COLO668 (cell line): ENCODE results near the gene SLC22A15.
"Not testable (repeated sequence)": the region's sequence is repeated elsewhere in the genome, so short reads cannot be mapped to it uniquely, and the experiment has no call there.

Experiments used
- DNase-seq: peaks from one replicate; lab custom pipeline; 2025; ENCODE audit not compliant: unreplicated experiment; lab: John Stamatoyannopoulos, UW

SLC22A15 gene

DNA sequence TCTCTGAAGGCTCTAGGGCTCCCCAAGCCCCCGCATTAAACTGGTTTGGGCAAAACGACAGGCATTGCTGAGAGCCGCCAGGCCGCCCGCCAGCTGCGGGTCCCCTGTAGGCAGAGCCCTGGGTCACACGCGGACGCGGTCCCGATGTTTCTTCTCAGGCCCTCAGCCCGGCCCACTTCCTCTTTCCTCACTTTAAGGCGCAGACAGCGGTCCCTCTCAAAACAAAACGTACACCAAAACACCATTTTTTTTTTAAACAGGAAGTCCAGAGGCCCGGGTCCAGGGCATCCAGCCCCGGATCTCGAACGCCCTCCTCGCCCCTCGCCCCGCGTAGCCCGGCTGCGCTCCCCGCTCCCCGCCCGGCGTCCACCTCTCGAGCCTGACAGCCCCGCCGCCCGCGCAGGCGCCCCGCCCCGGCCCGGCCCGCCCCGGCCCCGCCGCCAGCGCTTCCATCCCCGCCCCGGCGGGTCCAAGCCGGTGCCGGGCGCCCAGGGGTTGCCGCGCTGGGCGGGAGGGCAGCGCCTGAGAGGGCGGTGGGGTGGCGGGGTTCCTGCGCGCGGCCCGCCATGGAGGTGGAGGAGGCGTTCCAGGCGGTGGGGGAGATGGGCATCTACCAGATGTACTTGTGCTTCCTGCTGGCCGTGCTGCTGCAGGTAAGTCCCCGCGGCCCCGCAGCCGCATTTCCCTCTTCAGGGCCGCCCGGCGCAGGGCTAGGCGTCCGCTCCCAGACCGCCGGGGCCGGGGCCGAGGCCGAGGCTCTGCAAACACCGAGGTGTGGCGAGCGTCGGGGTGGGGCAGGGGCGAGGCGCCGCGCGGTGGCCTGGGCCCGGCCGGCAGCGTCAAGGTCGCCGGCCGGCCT, at the start of gene SLC22A15:
SLC22A15 (plus strand) TSS at position 452 of the 859 bp plus-strand sequence; CDS start at position 567, 115 bp downstream.
- DNase-seq, result peak; percentile 90

DNA sequence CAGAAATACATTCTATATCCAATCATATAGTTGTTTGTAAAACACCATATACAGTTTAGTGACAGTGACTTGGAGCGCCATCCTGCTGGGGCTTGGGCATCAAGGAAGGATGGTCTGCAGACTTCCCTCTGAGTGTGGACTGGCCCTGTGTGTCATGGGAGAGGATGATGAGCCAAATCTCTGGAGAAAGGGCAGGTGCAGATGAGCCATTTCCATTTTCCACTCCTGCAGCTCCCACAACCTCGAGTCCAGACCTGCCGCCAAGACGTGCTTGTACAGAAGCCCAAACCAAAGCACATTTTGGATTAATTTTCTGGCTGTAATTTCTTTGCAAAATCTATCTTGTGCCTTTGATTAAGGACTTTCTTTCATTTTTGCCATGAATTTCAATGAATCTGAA, 48.3 kb upstream of the SLC22A15 start:
- DNase-seq, result no peak

DNA sequence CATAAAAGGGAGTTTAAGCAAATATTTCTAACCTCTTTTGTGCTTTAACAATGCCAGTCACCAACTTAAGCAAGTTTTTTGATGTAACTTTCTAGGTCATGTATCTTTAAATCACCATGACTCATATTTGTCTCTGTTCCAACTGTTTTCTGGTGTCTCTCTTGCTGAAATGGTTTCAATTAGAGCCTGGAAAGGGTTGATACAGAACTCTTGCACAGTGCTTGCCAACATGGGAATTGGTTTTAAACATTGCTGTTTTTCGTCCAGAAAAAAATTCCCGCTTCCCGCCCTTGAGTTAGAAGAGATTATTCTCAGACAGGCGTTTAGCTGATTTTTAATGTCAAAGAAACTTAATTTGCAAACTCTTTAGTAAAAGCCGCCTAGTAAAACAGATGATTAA, 46.4 kb upstream of the SLC22A15 start:
- DNase-seq, result no peak

DNA sequence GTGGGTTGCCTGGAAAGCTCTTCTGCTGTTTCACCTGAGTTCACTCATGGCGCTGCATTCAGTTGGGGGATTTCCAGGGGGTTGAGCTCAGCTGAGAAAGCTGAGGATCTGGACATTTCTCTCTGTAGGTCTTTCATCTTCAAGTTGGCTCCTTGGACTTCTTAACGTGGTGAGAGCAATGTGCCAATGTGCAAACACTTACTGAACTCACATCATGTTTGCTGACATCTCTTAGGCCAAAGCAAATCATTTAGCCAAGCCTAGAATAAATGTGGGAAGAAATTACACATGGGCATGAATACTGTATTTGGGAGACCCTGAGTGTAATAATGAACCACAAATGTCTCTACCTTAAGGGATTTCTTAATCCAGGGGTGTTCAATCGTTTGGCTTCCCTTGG, 42.7 kb upstream of the SLC22A15 start:
- DNase-seq, result no peak

DNA sequence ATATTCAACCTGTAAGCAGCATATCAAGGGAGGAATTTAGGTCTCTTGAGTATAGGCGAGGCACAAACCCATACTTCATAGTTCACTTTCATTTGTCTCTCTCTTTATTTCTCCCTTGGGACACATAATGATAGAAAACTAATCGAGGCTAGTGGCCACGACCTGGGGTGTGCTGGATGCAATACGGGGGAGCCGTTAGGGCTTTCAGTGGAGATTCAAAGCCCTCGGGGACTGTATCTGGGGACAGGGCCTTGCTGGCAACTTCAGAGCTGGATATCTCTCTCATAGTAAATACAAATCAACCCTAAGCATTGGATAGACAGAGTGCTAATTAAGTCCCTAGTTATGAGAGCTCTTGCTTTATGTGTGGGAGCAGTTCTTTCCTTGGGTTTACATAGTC, 36.9 kb upstream of the SLC22A15 start:
- no peak for DNase-seq

DNA sequence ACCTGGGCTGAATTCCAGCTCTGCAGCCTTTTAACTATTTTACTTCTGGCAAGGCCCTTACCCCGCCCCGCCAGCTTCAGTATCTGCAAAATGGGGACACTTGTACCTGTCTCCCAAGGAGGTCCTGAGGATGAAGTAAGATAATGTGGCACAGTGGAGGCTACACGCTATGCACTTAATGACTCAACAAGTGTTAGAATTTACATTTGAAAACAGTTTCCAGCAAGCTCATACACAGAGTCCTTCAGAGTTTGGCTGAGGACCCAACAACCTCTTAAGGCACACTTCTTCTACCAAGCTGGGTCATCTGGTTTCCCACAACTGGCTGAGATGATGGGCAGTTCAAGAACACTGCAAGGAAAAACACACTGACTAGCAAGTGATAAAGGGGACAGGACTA, 30.2 kb upstream of the SLC22A15 start:
- no peak for DNase-seq

DNA sequence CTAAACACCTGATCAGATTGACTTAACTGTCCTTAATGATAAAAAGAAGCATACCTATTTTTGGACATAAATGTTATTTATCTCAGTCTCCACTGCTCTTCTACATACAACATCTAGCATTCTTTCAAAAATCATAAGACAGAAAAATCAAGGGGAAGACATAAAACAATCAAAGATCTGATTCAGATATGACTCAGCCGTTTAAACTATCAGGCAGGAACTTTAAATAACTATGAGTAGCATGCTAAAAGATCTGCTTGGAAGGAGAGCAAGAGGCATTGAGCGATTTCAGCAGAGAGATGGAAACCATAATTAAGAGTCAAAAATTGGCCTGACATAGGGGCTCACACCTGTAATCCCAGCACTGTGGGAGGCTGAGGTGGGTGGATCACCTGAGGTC, 27.2 kb upstream of the SLC22A15 start:
- DNase-seq, result no peak

DNA sequence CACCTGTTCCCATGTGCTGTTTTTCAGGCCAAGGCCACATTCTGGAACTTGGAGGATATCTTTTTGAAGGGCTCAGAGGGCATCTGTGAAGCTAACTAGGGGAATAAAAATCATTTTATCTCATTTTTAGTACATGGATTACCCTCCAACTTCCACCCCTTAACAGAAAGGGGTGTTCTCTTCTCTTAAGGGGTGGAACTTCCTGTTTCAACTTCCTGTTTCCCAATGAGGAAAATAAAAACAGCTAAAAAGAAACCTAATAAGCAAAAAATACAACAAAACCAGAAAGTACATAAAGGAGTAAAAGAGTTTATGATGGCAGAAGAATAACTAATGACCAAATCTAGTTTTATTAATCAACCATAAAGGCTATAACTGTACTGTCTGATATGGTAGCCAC, 24.8 kb upstream of the SLC22A15 start:
- DNase-seq, result no peak

DNA sequence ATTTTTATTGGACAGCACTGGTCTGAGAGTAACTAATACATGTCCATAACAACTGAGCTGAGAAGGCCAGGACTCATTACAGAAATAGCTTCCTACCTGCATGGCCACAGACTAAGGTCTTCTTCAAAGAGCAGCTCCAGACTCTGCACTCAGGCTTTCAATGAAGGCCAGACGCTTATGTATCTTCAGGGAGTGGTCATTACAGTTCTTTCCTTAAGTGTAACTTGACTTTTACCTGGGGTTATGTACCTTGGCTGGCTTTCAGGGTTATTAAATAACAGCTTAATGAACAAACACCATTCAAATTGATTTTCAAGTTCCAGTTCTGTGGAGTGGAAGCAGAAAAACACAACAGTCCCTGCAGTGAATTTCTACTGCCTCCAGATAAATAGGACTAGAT, 23.8 kb upstream of the SLC22A15 start:
- DNase-seq, result no peak

DNA sequence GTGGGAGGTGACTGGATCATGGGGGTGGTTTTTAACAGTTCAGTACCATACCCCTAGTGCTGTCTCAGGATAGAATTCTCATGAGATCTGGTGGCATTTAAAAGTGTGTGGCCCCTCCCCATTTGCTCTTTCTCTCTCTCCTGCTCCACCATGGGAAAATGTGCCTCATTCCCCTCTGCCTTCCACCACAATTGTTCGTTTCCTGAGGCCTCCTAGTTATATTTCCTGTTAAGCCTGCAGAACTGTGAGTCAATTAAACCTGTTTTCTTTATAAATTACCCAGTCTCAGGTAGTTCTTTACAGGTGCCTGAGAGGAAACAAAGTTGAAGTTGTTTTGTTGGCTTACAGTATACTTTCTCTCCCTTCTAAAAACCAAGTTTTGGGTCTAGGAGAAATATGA, 23.1 kb upstream of the SLC22A15 start:
- DNase-seq, result no peak

DNA sequence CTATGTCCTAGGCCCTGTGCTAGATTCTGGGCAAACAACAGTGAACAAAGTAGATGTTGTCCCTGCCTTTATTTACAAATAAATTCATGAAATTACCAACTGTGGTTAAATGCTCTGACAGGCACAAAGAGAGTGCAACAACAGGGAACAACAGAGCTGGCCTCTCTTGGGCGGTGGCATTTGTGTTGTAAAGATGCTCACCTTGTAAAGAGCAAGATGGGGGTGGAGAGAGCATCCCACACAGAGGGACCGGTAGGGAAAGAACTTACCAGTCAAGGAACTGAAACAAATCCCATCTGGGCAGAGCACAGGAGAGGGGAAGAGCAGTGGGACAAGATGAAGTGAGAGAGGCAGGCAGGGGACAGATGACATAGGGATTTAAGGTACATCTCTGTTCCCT, 21.6 kb upstream of the SLC22A15 start:
- DNase-seq, result no peak

DNA sequence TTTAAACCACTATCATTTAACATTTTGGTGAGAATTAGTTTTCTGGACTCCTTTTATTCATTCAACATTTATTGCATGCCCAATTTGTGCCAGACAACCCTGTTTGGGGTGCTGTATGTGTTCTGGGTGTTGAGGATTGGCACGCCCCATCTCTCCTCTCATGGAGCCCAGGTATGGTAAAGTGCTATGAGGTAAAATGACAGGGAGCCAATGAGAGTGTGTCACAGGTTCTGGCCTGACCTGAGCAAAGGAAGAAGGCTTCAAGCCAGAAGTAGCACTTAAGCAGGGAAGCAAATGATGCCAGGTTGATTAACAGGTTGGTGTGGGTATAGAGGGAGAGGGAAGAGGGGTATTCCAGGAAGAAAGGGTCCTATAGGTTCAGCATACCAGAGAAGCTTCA, 21.1 kb upstream of the SLC22A15 start:
- DNase-seq, result no peak

DNA sequence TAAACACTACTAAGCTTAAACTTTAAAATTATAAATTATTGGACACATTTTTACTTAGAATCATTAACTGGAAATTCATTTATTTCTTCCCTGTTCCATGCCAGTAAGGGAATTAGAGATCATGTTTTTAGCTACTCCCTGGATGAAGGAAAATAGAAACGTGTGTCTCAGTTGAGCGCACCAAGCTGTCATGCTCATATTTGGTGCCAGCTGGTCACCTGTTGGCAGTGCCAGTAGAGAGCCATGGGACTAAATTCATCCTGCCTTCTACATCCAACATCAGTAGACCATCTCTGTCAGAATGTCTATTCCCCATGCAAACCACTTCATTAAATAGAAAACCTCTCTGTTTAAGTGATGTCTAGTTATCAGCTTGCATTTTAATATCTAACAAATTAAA, 17.4 kb upstream of the SLC22A15 start:
- no peak for DNase-seq

DNA sequence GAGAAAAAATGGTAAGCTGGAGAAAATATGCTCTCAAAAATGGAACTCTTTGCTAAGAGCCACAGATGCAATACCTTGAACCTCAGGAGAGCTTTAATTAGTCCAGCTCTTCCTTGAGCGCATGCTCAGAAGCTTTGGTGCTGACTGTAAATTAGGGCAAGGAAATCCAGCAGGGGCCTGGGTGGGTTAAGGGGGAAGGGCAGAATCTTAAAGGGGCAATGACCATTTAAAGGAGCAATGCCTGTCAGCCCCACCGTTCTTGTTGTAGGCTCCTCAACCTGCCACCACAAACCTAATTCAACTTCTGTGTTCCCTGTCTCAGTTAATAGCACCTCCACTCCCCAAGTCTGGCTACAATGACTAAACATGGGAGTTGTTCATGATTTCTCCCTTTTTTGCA, 6.8 kb upstream of the SLC22A15 start:
- no peak for DNase-seq

DNA sequence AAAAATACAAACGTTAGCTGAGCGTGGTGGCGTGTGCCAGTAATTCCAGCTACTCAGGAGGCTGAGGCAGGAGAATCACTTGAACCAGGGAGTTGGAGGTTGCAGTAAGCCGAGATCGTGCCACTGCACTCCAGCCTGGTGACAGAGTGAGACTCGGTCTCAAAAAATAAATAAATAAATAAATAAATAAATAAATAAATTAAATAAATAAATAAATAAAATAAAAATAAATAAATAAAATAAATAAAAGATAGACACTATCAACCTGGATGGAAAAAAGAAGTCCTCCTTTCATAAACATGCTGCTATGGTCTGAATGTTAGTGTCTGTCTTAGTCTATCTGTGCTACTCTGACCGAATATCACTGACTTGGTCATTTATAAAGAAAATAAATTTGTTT, 4.5 kb upstream of the SLC22A15 start:
- not testable (repeated sequence) for DNase-seq

DNA sequence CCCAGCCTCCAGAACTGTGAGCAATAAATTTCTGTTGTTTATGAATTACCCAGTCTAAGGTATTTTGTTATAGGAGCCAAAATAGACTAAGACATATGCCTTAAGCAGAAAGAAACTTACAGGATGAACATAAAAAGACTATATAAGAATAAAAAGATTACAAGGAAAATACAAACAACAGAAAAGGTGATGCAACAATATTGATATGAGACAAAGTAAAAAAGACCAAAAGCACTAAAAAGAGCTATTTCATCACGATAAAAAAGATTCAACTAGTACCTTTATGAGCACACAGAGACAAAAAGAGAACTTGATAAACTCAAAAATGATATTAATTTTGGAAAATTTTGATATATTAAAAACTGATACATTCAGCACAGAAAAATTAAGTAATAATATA, 3.2 kb upstream of the SLC22A15 start:
- no peak for DNase-seq

DNA sequence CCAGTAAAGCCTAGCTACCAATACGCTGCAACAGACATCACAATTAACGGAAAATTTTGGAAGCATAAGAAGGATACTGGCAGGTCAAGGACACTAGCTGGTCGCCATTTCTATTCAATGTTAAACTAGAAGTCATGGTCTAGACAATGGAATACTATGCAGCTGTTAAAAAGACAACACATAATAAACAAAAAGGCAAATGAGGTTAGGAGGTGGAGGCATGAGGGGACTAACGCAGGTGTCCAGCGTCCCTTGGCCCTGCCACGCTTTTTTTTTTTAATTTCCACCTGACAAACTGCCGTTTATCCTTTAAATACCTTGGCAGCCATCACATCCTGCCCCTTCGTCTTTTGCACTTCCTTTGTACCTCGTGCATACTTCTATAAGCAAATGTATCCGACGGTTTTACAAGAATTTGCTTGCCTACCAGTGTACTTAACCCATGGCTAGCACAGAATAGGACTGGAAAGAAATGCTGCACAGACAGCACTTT, 698 bp upstream of the SLC22A15 start:
- no peak for DNase-seq

DNA sequence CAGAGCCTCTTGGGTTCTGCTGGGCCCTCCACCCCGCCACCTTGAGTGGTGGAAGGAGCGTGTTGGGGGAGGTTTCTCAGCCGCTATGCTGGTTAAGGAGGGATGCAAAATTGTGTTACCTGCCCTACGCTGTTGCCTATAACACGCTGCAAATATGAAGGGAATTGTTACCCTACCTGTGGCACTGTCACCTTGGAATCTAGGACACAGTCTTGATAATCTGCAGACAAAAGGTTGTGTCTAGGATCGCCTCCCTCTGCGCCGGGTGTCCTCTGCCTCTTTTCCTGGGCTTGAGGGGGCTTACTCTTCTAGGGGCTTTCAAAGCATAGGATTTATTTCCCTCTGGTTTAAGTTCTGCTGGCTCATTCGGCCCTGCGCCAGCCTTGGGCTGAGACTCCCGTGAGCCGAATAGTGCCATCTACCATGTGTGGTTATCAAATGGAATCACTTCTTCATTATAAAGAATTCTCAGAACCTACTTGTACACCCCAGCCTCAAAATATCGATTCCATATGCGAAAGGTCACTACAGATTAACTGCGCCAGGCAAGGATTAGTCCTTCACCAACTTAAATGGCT, 697 bp downstream of the SLC22A15 start:
- DNase-seq, result no peak

DNA sequence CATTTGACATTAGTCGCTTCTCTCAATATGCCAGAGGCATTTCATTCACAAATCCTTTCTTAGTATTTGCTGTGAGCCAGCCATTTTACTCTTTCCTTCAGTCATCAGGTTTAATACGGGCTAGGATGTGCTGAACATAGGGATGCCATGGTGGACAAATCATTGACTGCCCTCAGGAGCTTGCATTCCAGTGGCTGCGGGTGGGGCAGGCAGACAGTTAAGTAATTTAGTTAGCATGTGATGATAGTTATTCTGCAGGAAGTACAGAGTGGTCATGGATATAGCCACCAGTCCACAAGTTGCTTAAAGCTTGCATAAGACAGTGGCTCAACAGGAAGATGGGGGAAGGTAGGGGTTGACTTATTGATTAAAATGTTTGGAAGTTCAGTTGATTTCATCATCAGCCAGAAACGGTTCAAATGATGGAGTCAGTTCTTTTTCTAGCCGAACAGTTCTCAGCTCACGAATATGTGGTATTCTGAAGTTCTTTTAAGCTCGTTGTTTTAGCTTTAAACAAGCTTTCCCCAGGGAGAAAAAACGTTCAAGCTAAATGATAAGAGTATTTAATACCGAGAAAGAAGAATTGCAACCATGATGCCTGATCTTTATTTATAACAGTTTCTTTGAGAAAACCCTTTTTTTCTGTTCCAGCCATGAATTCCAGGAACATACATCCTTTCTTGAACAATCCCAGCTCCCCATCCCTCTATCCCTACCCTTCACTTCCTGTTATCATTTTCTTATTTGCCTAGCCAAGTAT, 1.4 kb downstream of the SLC22A15 start:
- no peak for DNase-seq

DNA sequence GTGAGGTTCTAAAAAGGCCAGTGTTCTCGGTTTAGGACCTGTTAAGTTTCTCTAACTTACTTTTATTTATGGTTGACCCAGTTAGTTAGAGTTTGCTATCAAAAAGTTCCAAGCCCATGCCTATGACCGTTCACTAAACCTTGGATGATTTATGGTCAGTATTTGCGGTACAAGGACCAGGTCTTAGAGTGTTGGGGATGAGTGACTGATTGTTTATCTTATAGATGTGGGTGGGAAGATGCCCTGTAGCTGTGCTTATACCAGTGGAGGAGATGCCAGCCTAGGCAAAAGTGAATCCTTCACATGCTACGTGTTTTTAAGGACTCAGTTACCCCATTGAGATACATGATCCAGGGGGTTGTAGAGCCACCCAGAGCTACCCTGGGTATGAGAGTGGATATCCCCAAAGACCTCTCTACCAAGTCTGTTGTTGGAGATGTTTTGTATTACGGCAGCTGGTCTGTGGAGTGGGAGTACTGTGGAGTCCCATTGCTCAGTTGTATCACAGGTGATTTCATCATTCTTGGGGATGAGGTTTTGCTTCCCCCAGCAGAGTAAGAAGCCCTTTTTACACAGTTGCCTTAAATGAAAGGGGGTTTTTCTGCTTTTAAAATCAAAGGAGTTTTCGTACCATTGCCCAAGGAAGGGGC, 2.1 kb downstream of the SLC22A15 start:
- DNase-seq, result peak; percentile 39

DNA sequence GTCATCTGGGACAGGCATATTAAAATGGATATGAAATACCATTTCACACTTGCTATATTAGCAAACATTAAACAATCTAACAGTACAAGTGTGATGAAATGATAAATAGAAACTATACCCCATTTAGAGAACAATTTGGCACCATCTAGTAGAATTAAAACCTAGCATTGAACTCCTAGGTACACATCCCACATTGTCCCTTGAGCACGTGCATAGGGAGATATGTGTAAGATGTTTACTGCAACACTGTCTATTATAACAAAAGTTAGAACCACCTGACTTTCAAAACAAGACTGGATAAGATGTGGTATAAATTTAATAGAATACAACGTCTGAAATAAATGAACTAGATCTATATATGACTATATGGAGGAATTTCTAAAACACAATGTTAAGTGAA, 3.8 kb downstream of the SLC22A15 start:
- no peak for DNase-seq
